ENCODE measurements around the gene RAB4A.
A peak's percentile ranks its signal among the peaks of the same experiment; 100 is the strongest.

Gene RAB4A

GRCh38 chr1:229268505-229268904 is 2.4 kb upstream of the RAB4A start:
- DNase-seq (ENCODE audit: low read depth): no peak
- no peak overlapping the region for H3K4me3 ChIP-seq (ENCODE audit: control insufficient read depth, low read depth, low read length)
- TF ChIP-seq CTCF (conservative IDR thresholded peaks at IDR 0.05; ENCODE audit: control insufficient read depth, insufficient read depth, low read depth, low read length): no peak

GRCh38 chr1:229271448-229272159 is 693 bp downstream of the RAB4A start:
- no peak for TF ChIP-seq CTCF (conservative IDR thresholded peaks at IDR 0.05; ENCODE audit: control insufficient read depth, insufficient read depth, low read depth, low read length)
- DNase-seq (ENCODE audit: low read depth): peak; percentile 19
- H3K4me3 ChIP-seq (ENCODE audit: control insufficient read depth, low read depth, low read length): peak overlapping the region; percentile 82

GRCh38 chr1:229272164-229273158 is 1.6 kb downstream of the RAB4A start:
- no peak for TF ChIP-seq CTCF (conservative IDR thresholded peaks at IDR 0.05; ENCODE audit: control insufficient read depth, insufficient read depth, low read depth, low read length)
- peak; percentile 14 for DNase-seq (ENCODE audit: low read depth)
- H3K4me3 ChIP-seq (ENCODE audit: control insufficient read depth, low read depth, low read length): peak overlapping the region; percentile 82

- H3K4me3 ChIP-seq (ENCODE audit: control insufficient read depth, low read depth, low read length): no peak overlapping the region
- peak; percentile 12 for DNase-seq (ENCODE audit: low read depth)
- no peak for TF ChIP-seq CTCF (conservative IDR thresholded peaks at IDR 0.05; ENCODE audit: control insufficient read depth, insufficient read depth, low read depth, low read length)
Observed at GRCh38 chr1:229273507-229274232, 2.8 kb downstream of the RAB4A start.

GRCh38 chr1:229275005-229275404 is 4.1 kb downstream of the RAB4A start:
- TF ChIP-seq CTCF (conservative IDR thresholded peaks at IDR 0.05; ENCODE audit: control insufficient read depth, insufficient read depth, low read depth, low read length): no peak
- H3K4me3 ChIP-seq (ENCODE audit: control insufficient read depth, low read depth, low read length): no peak overlapping the region
- DNase-seq (ENCODE audit: low read depth): no peak

- DNase-seq (ENCODE audit: low read depth): no peak
- no peak for TF ChIP-seq CTCF (conservative IDR thresholded peaks at IDR 0.05; ENCODE audit: control insufficient read depth, insufficient read depth, low read depth, low read length)
- no peak overlapping the region for H3K4me3 ChIP-seq (ENCODE audit: control insufficient read depth, low read depth, low read length)
Observed at GRCh38 chr1:229278120-229278741, 7.3 kb downstream of the RAB4A start.

Data from fibroblast of mammary gland (primary cell).